HG03066 (cell line): ENCODE data around the gene PLEKHA4.
"Not testable (repeated sequence)": the region's sequence is repeated elsewhere in the genome, so short reads cannot be mapped to it uniquely, and the experiment has no call there.

Experiments used
- ATAC-seq: cut with Tn5 transposase; IDR thresholded peaks from one replicate; pipeline ENCODE4 v1.9.1; 2021; ENCODE audit warnings: low read depth; ENCODE audit not compliant: unreplicated experiment

PLEKHA4 gene

DNA sequence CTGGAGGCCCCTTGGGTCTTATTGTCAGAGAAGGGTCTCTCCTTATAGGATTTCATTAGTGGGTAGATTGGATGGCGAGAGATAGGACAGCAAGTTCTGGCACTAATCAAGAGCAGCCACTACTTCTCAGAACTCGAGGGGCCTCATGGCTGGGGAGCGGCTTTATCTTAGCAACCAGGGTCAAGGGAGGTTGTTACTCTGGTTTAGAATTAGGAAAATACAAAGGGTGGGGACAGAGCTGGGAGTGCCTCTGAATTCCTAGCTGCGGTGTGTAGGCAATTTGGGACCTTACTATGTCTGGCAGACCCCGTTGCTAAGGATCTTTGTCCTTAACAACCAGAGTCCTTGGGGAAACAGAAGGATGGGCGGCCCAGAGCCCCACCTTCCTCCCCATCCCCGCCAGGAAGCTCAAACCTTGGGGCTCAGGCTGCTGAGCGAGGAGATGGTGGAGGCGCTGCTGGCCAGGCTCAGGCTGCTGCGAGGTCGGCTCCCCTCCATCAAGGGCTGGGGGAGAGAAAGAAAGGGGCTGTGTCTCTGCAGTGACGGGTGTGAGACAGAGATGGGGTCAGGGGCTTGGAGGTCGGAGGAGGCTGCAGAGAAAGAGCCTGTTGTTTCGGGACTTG, 1.2 kb downstream of the PLEKHA4 start:
- no peak for ATAC-seq

DNA sequence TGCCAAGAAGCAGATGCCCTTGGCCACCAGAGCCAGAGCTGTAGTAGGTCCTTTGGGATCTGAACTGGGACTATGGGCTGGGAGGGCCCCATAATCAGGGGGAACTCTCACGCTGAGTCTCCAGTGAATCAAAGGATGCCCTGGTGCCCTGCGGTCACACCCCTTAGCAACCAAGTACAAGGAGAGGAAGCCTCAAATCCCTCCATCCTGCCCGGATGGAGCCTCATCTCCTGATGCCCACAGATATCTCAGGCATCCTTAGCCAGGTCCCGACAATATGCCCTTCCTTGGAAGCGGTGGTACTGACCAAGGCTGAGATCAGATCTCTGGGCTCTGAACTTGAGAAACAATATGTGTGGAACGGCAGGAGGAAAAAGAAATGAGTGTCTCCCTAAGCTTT, 1.7 kb downstream of the PLEKHA4 start:
- no peak for ATAC-seq

DNA sequence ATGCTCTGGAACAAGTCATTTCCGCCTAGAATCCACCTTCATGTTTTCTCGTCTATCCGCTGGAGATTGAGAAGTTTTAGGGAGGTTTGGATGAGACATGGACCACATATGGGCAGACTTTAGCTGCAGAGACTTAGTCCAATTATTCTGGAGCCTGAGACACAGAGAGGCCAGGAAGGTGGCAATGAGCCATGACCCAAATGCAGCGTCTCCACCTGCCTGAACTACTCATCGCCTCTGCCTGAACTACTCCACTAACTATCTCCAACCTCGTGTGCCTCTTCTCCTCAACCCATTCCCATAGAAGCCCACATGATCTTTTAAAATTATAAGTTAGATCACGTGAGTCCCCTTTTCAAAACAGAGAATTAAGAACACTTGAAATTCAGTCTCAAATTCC, 5.6 kb downstream of the PLEKHA4 start:
- no peak for ATAC-seq

DNA sequence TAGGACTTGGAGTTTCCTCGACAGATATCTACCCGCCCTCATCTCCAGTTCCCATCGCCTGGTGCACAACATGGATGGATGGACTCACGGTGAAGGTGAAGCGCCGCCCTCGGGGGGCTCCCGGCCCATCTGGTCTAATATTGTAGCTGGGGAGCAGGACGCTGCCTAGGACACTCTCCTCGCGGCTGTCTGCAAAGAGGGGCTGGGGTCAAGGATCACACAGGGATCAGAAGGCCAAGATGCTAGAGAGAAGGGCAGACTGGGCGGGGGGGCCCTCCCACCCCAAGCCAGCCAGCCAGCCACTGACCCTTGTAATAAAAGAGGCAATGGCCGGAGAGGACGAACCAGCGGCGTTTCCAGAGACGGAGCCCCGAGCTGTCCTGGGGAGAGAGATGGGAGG, 7.1 kb downstream of the PLEKHA4 start:
- ATAC-seq: no peak

DNA sequence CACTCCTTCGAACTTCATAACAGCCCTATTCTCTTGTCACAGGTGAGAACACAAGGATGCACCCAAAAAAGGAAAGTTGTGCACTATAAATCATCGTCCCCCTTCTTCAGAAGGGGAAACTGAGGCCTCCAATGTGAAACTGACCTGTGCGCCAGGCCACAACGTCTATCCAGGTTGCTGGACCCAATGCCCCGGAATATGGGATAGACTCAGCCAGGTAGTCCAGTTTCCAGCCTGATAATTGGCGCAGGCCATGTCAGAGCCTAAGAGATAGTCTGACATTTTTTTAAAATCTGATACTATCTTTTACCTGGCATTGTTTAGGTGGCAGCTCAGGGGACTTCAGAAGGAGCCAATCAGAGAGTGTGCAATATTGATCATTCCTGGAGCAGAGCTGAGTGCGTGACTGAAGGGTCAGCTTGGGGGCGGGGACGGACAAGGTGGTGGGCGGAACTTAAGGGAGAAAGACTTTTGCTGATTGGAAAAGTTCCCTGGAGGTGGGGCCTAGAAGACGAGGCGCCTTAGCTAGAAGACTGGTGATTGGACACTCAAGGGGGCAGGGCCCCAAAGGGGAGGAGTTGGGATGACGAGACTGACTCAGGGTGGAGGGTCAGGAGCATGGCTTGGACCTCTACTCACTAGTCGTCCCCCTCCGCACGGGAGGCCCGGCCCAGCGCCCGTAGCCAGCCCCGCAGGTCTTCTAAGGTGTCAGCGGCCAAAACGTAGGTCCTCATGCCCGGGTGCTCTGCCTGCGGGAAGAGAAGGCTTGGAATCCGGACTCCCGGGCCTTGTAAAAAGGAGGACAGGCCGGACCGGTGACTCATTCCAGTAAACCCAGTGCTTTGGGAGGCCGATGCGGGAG, 8.5 kb downstream of the PLEKHA4 start:
- no peak for ATAC-seq

DNA sequence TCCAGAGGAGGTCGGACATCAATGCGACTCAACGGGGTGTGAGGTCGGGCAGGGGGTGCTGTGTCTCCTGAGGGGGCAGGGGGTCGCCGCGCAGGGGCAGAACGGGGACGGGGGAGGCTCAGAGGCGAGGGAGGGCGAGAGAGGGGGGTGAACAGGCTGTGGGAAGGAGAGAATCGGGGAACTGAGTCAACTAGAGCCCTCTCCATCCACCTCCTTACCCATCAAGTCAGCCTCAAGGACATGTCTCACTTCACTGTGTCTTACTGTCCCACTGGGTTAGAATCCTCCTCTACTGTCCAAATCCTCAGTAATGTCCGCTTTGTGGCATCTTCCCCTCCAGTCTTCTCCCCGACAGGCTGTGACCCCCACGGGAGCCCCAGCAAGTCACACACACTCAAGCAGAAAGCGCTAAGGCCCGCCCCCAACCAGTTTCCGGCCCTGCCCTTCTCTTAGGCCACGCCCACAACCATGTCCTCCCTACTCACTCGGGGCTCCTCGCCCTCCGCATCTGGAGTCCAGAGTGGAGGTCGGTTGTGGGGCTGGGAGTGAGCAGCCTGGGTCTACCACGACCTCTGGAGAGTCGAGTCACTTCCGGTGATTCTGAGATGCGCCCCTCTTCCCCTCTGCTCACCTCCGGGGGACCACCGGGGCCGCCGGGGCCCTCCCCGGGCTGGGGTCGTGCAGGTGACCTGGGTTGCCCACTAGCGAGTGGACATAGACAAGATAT, 9.3 kb downstream of the PLEKHA4 start:
- ATAC-seq: no peak

DNA sequence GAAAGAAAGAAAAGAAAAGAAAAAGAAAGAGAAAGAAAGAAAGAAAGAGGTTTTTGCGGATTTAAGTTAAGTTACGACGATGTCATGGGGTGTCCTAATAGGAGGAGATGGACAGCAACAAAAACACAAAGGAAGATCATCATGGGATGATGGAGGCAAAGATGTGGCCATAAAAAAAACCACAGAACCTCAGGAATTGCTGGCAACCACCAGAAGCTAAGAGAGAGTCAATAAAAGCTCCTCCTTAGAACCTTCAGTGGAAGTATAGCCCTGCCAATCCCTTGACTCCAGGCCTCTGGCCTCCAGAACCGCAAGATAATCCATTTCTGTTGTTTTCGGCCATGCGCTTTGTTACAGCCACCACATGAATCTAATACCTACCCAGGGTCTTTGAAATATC, 11.5 kb downstream of the PLEKHA4 start:
- ATAC-seq: no peak

DNA sequence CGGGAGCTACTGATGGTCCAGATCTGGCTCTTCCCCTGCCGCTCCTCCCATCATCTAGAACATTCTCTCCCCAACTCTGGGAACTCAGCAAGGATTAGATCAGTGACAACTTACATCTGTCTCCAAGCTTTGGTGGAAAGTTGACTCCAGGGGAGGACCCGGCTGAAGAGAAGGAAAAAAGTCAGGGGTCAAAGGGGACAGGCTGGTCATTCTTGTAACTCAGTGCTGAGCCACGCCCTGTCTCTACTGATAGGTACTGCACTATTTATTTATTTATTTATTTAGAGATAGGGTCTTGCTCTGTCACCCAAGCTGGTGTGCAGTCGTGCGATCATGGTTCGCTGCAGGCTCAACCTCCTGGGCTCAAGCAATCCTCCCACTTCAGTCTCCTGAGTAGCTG, 14.3 kb downstream of the PLEKHA4 start:
- ATAC-seq: no peak

DNA sequence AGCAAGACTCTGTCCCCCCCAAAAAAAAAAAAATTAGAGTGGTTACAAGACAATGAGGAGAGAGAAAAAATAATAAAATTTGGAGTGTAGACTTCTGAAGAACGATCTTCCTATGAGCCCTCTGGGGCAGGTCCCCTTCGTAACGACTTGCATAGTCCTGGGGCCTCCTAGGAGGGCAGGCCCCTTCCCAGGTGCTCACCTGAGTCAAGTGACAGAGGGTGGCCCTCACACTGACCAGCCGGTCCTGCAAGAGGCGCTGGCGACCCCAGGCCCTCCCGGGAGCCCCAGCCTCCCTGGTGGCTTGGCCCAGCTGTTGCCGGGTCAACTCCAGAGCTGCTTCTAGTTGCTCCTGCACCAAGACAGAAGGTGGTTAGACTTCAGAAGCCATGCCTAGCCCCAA, 14.9 kb downstream of the PLEKHA4 start:
- no peak for ATAC-seq

DNA sequence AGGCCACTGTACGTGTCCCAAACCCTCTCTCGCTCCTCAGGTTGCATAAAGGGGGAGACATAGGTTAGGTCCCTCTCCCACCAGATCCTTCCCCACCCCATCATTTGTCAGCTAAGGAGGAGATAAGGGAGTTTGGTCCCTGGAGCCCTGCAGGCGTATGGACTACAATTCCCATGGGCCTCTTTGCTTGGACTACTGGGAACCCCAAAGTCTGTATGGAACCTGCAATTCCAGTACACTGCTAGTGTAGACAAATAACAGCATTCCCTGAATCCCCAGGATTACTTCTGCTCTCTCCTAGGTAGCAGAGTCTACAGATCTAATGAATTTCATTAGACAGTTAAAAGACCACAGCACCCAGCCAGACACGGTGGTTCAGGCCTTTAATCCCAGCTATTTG, 16.1 kb downstream of the PLEKHA4 start:
- no peak for ATAC-seq

DNA sequence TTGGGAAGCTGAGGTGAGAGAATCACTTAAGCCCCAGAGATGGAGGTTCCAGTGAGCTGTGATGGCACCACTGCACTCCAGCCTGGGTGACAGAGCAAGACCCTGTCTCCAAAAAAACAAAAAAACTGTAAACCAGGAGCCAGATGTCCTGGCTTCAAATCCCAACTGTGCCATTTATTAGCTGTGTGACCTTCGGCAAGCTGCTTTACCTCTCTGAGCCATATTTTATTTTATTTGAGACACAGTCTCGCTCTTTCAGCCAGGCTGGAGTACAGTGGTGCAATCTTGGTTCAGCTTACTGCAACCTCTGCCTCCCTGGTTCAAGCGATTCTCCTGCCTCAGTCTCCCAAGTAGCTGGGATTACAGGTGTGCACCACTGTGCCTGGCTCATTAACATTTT, 21.8 kb downstream of the PLEKHA4 start:
- not testable (repeated sequence) for ATAC-seq

DNA sequence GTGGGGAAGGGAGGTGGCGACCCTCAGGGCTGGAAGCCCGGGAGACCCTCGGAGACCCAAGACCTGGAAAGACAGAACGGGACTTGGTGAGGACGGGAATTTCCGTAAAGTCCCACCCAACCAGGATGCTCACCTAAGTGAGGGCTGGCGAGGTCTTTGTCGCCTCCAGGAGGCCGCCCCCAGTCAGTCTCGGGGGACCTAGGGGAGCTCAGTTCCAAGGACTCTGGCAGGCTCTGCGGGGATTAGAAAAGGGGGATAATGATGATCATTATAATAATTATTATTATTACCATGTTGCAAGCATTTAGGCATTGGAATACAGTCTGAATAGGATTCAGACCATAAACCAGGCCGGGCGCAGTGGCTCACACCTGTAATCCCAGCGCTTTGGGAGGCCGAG, 23.0 kb downstream of the PLEKHA4 start:
- ATAC-seq: no peak

DNA sequence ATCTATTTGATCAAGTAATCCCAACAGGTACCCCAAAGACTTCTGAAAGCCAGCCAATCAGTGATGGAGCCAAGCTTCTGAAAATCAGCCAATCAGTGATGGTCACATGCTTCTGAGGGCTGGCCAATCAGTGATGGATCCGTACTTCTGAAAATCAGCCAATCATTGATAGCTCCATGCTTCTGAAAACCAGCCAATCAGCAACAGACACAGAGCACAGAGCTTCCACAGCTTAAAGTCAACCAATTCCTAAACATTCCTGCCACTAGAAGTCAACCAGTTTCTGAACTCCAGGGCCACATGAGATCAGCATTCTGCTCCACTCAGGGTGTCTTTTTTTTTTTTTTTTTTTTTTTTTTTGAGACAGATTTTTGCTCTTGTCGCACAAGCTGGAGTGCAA, 23.9 kb downstream of the PLEKHA4 start:
- no peak for ATAC-seq

DNA sequence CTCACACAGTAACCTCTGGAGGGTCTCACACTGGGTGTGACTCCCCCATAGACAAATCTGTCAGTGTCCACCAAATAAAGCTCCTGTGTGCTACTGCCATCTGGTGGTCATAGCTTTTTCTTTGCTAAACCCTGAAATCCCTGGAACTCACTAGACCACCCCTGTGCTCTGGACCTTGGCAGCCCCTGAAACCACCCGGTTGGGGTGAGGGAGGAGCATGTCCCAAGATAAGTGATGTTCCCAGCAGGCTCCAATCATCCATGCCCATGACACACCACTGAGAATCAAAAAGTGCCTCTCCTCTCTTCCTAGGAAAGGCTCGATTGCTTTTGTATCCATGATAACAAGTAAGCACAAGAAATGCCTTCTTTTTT, 25.6 kb downstream of the PLEKHA4 start:
- no peak for ATAC-seq

DNA sequence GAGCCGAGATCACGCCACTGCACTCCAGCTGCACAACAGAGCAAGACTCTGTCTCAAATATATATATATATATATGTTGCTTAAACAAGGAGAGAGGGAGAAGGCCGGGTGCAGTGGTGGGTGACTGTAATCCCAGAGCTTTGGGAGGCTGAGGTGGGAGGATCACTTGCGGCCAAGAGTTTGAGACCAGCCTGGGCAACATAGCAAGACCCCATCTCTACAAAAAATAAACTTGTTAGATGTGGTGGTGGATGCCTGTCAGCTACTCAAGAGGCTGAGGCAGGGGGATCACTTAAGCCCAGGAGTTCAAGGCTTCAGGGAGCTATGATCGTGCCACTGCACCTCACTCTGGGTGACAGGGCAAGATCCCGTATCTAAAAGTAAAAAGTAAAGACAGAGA, 26.8 kb downstream of the PLEKHA4 start:
- ATAC-seq: no peak

DNA sequence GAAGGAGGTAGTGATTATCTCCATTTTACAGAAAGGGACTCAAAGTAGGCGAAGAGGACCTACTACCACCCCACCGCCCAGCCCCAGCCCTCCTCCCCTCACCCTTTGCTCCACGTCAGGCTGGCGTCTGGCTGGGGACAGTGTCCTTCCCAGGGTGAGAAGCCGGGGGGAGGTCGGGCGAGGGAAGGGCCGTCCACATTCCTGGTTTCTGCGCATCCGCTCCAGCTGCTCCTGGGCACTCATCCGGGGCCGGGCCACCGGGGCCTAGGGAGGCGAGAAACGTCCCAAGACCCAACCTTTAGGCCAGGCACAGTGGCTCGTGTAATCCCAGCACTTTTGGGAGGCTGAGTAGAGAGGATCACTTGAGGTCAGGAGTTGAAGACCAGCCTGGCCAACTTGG, 27.4 kb downstream of the PLEKHA4 start:
- no peak for ATAC-seq

DNA sequence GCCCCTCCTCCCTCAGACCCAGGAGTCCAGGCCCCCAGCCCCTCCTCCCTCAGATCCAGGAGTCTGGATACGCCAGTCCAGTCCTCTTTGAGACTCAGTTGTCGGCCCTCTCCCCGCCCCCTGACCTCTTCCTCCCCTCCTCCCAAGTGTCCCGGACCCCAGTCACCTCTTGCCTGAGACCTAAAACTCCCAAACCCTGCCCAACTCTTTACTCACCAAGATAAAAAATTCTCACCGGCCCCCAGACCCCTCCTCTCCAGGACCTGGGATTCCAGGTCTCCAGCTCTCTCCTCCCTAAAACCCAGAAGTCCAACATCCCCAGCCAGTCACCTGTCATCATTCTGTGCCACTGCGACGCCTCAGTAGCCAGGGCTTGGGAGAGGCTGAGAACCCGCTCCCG, 30.7 kb downstream of the PLEKHA4 start:
- ATAC-seq: no peak

DNA sequence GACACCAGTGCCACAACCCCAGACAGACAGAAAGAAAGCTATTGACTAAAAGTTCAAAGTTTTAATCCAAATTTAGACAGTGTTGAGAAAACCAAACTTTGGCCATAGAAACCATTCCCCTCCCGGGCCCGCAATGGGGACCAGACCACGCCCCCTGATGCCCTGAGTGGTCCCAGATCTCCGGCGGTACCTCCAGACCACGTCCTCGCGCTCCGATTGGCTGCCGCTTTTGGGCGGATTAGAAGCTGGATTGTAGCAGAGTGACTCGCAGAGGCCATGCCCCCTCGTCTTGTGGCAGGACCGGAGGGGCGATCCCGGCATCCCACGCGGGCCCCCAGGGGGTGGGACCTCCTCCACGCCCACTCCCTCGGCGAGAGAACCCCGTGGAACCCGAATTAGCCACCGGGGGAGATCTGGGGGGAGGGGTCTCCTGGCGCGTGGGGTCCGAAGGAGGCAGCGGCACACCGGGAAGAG, 31.3 kb downstream of the PLEKHA4 start:
- ATAC-seq: no peak

DNA sequence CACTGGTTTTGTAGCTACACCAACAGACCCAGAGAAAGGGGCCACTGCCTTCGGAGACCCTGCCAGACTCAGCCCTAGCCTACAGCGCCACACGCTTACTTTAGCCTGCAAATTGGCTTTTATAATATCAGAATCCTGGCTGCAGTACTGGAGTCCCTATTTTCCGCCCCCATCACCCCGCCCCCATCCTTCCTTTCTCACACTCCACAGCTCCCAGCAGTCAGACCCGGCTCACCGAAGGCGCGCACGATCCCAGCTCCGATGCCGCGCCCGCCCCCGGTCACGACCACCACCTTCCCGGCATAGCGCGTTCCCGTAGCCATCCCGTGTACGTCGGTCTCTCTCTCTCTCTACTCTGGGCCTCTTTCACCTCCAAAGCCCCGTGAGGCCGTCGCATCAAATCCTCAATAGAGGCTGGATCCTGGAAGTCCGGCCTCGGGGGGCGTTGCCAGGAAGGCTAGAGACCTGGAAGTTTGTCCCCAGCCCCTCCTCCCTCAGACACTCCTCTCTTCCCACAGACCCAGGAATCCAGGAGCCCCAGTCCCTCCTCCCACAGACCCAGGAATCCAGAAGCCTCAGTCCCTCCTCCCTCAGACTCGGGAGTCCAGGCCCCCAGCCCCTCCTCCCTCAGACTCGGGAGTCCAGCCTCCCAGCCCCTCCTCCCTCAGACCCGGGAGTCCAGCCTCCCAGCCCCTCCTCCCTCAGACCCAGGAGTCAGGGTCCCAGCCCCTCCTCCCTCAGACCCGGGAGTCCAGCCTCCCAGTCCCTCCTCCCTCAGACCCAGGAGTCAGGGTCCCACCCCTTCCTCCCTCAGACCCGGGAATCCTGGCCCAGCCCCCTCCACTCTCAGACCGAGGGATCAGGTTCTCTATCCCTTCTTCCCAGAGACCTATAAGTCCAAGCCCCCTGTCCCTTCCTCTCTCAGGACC, 32.1 kb downstream of the PLEKHA4 start, which contains the start of gene HSD17B14:
HSD17B14 (minus strand) TSS at position 403 of the 929 bp plus-strand sequence; CDS start at position 323, 80 bp downstream.
- no peak for ATAC-seq

DNA sequence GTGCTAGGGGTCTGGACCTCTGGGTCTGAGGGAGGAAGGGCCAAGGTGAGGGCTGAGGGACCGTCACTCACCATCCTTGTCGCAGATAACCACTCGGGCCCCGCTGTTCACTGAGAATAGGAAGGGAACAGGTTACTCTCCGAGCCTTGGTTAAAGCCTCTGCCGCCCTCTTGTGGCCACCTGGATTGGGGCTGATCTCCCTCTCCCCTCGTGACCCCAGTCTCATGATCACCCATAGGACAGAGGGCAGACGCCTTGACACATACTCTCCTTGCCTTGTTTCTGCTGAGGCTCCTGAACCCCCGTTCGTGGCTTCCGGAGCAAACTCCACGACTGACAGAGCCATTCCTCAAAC, 32.7 kb downstream of the PLEKHA4 start:
- no peak for ATAC-seq
